HepG2 (cell line): Measurements from ENCODE around the gene DGAT2. TPM values are rescaled to one million over a fixed set of nuclear protein-coding genes. Genes with fewer than 3 reads are reported as not detected.

Source experiments
- ESRRA ChIP-seq: sonication (generic); formaldehyde crosslinking; IDR thresholded peaks from 2 replicates; pipeline ENCODE4 v1.5.1; 2020; ENCODE audit warnings: mild to moderate bottlenecking, low read depth, missing genetic modification reagents
- FOXP1 ChIP-seq, 2 experiments: fragments of 450-650 bp in 1 of 2; IDR thresholded peaks; 2 replicates each; pipeline ENCODE4 v1.6.1; 2017 to 2018; ENCODE audit warnings: antibody characterized with exemption in 1 of 2
- GLI4 ChIP-seq: sonication (generic); formaldehyde crosslinking; IDR thresholded peaks from 2 replicates; pipeline ENCODE4 v1.5.1; 2020; ENCODE audit warnings: missing genetic modification reagents, mild to moderate bottlenecking, moderate library complexity, borderline replicate concordance
- HIVEP1 ChIP-seq: sonication (generic); formaldehyde crosslinking; IDR thresholded peaks from 2 replicates; pipeline ENCODE4 v1.4.0; 2020; ENCODE audit warnings: mild to moderate bottlenecking, missing genetic modification reagents
- RARA ChIP-seq: IDR thresholded peaks from 2 replicates; pipeline ENCODE4 v1.6.1; 2016; ENCODE audit warnings: missing genetic modification reagents, missing compliant biosample characterization
- RBFOX2 ChIP-seq: fragments of 200-400 bp; formaldehyde crosslinking; IDR thresholded peaks from 2 replicates; pipeline ENCODE4 v1.6.1; 2017; ENCODE audit warnings: low read depth, mild to moderate bottlenecking, low read length
- RFXAP ChIP-seq: sonication (generic); formaldehyde crosslinking; IDR thresholded peaks from 2 replicates; pipeline ENCODE4 v1.4.0; 2020; ENCODE audit warnings: missing genetic modification reagents, borderline replicate concordance
- RORA ChIP-seq: sonication (generic); formaldehyde crosslinking; IDR thresholded peaks from 2 replicates; pipeline ENCODE4 v1.5.0; 2020; ENCODE audit warnings: mild to moderate bottlenecking, missing genetic modification reagents, moderate library complexity
- SRSF9 ChIP-seq: fragments of 200-400 bp; formaldehyde crosslinking; IDR thresholded peaks from 2 replicates; pipeline ENCODE4 v1.6.1; 2018; ENCODE audit warnings: borderline replicate concordance, mild to moderate bottlenecking, low read depth, low read length; ENCODE audit not compliant: insufficient read depth, poor library complexity, severe bottlenecking
- STAT5B ChIP-seq: sonication (generic); formaldehyde crosslinking; IDR thresholded peaks from 2 replicates; pipeline ENCODE4 v1.4.0; 2020; ENCODE audit warnings: missing genetic modification reagents
- TEAD2 ChIP-seq: sonication (generic); formaldehyde crosslinking; IDR thresholded peaks from 2 replicates; pipeline ENCODE4 v1.9.0; 2021; ENCODE audit warnings: missing genetic modification reagents
- ZBTB7B ChIP-seq: sonication (generic); formaldehyde crosslinking; IDR thresholded peaks from 2 replicates; pipeline ENCODE4 v1.4.0; 2020; ENCODE audit warnings: missing genetic modification reagents
- ZNF101 ChIP-seq: sonication (generic); formaldehyde crosslinking; IDR thresholded peaks from 2 replicates; pipeline ENCODE4 v1.4.0; 2020; ENCODE audit warnings: mild to moderate bottlenecking, low read depth, missing genetic modification reagents, borderline replicate concordance
- ZNF619 ChIP-seq: sonication (generic); formaldehyde crosslinking; IDR thresholded peaks from 2 replicates; pipeline ENCODE4 v1.4.0; 2020; ENCODE audit warnings: mild to moderate bottlenecking, missing genetic modification reagents
- ZZZ3 ChIP-seq: sonication (generic); formaldehyde crosslinking; IDR thresholded peaks from 2 replicates; pipeline ENCODE4 v1.4.0; 2020; ENCODE audit warnings: missing genetic modification reagents, mild to moderate bottlenecking, borderline replicate concordance
- polyA plus RNA-seq, 8 experiments: library from polyadenylated mRNA; depleted of rRNA in 3 of 8; stranded (reverse) in 7 of 8; unstranded in 1 of 8; fragments of >200 nt; fragmentation: Illumina TruSeq in 4 of 8; extraction: Trizol in 4 of 8; gene quantifications; 2 replicates each; pipeline versions ENCODE4 v1.2.1 to v1.2.3, GENCODE V29; 2011 to 2016; ENCODE audit warnings: low read depth in 4 of 8, missing spikeins in 1 of 8, mixed read lengths in 1 of 8; ENCODE audit not compliant: insufficient read depth in 1 of 8
- total RNA-seq, 5 experiments: library from RNA; depleted of rRNA; stranded (reverse); fragments of >200 nt; fragmentation: Illumina TruSeq; extraction: Trizol; gene quantifications; 2 replicates each; pipeline ENCODE4 v1.2.3, GENCODE V29; 2016; ENCODE audit warnings: low read depth in 1 of 5
- TF ChIP-seq, protein P1 (sequence below): sonication (generic); formaldehyde crosslinking; IDR thresholded peaks from 2 replicates; pipeline ENCODE4 v1.4.0; 2020; ENCODE audit warnings: missing genetic modification reagents; ENCODE audit errors: not compliant biosample characterization
- TF ChIP-seq, protein P2 (sequence below), 2 experiments: sonication (generic) in 1 of 2; formaldehyde crosslinking in 1 of 2; IDR thresholded peaks; 2 replicates each; pipeline versions ENCODE4 v1.5.1 to v1.6.1; 2011 to 2020; ENCODE audit warnings: borderline replicate concordance in 1 of 2, low read depth in 1 of 2, low read length in 1 of 2, mild to moderate bottlenecking in 1 of 2, missing genetic modification reagents in 1 of 2, moderate library complexity in 1 of 2
- TF ChIP-seq, protein P3 (sequence below): sonication (generic); formaldehyde crosslinking; IDR thresholded peaks from 2 replicates; pipeline ENCODE4 v1.9.0; 2021; ENCODE audit warnings: missing genetic modification reagents, mild to moderate bottlenecking, borderline replicate concordance
- TF ChIP-seq, protein P4 (sequence below): sonication (generic); formaldehyde crosslinking; IDR thresholded peaks from 2 replicates; pipeline ENCODE4 v1.5.1; 2020; ENCODE audit warnings: mild to moderate bottlenecking, missing genetic modification reagents, borderline replicate concordance
- TF ChIP-seq, protein P5 (sequence below): sonication (generic); formaldehyde crosslinking; IDR thresholded peaks from 2 replicates; pipeline ENCODE4 v1.4.0; 2020; ENCODE audit warnings: missing genetic modification reagents, borderline replicate concordance

The DGAT2 gene
- total and polyA plus RNA-seq, 2 of the 13 experiments (the other 11 are each of a cell fraction or from before 2014, with no cell fraction given), result 39.0 to 65.6 TPM

DNA sequence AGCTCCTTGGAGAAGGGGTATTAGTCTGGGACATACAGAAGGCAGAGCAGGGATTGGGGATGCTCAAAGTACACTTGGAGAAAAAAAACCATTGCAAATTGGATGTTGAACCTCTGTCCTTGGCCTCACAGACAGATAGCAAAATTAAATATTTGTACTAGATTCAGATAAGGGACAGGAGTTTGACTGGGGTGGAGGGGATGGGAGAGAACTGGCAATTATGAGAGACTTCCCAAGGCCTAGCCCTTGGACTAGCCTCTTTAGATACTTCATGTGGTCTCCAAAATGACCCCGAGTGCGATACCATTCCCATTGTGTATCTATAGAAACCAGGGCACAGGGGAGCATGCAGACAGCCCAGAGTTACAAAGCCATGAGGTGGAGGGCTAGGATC, 15.5 kb downstream of the DGAT2 start (continued):
- TF ChIP-seq, protein P1, sequence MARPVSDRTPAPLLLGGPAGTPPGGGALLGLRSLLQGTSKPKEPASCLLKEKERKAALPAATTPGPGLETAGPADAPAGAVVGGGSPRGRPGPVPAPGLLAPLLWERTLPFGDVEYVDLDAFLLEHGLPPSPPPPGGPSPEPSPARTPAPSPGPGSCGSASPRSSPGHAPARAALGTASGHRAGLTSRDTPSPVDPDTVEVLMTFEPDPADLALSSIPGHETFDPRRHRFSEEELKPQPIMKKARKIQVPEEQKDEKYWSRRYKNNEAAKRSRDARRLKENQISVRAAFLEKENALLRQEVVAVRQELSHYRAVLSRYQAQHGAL (CRISPR knock-in tag), result no peak
- no peak for TF ChIP-seq GLI4 (CRISPR knock-in tag)
- TF ChIP-seq ZNF101 (CRISPR knock-in tag), result no peak
- TF ChIP-seq HIVEP1, result no peak
- no peak for TF ChIP-seq TEAD2 (CRISPR knock-in tag)
- TF ChIP-seq, protein P2, sequence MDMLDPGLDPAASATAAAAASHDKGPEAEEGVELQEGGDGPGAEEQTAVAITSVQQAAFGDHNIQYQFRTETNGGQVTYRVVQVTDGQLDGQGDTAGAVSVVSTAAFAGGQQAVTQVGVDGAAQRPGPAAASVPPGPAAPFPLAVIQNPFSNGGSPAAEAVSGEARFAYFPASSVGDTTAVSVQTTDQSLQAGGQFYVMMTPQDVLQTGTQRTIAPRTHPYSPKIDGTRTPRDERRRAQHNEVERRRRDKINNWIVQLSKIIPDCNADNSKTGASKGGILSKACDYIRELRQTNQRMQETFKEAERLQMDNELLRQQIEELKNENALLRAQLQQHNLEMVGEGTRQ (IDR thresholded peaks at IDR 0.05; ENCODE audit: low read depth, low read length), result no peak
- TF ChIP-seq, protein P2 (CRISPR knock-in tag; IDR thresholded peaks at IDR 0.05; ENCODE audit: borderline replicate concordance), result no peak
- no peak for TF ChIP-seq RBFOX2
- peak; percentile 58 for TF ChIP-seq ESRRA (CRISPR knock-in tag)
- TF ChIP-seq RFXAP (CRISPR knock-in tag), result no peak
- TF ChIP-seq, protein P3, sequence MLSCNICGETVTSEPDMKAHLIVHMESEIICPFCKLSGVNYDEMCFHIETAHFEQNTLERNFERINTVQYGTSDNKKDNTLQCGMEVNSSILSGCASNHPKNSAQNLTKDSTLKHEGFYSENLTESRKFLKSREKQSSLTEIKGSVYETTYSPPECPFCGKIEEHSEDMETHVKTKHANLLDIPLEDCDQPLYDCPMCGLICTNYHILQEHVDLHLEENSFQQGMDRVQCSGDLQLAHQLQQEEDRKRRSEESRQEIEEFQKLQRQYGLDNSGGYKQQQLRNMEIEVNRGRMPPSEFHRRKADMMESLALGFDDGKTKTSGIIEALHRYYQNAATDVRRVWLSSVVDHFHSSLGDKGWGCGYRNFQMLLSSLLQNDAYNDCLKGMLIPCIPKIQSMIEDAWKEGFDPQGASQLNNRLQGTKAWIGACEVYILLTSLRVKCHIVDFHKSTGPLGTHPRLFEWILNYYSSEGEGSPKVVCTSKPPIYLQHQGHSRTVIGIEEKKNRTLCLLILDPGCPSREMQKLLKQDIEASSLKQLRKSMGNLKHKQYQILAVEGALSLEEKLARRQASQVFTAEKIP, result no peak
- TF ChIP-seq RORA, result no peak
- TF ChIP-seq FOXP1 (IDR thresholded peaks at IDR 0.05), result no peak
- TF ChIP-seq FOXP1 (CRISPR knock-in tag; IDR thresholded peaks at IDR 0.05), result peak; percentile 48; the same call in 1 of the 2 replicates
- TF ChIP-seq ZBTB7B (CRISPR knock-in tag), result peak; percentile 75; the same call in 1 of the 2 replicates
- TF ChIP-seq, protein P4, sequence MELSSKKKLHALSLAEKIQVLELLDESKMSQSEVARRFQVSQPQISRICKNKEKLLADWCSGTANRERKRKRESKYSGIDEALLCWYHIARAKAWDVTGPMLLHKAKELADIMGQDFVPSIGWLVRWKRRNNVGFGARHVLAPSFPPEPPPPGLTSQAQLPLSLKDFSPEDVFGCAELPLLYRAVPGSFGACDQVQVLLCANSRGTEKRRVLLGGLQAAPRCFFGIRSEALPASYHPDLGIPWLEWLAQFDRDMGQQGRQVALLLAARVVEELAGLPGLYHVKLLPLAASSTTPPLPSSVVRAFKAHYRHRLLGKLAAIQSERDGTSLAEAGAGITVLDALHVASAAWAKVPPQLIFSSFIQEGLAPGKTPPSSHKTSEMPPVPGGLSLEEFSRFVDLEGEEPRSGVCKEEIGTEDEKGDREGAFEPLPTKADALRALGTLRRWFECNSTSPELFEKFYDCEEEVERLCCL, result no peak
- TF ChIP-seq SRSF9, result no peak
- TF ChIP-seq, protein P5, sequence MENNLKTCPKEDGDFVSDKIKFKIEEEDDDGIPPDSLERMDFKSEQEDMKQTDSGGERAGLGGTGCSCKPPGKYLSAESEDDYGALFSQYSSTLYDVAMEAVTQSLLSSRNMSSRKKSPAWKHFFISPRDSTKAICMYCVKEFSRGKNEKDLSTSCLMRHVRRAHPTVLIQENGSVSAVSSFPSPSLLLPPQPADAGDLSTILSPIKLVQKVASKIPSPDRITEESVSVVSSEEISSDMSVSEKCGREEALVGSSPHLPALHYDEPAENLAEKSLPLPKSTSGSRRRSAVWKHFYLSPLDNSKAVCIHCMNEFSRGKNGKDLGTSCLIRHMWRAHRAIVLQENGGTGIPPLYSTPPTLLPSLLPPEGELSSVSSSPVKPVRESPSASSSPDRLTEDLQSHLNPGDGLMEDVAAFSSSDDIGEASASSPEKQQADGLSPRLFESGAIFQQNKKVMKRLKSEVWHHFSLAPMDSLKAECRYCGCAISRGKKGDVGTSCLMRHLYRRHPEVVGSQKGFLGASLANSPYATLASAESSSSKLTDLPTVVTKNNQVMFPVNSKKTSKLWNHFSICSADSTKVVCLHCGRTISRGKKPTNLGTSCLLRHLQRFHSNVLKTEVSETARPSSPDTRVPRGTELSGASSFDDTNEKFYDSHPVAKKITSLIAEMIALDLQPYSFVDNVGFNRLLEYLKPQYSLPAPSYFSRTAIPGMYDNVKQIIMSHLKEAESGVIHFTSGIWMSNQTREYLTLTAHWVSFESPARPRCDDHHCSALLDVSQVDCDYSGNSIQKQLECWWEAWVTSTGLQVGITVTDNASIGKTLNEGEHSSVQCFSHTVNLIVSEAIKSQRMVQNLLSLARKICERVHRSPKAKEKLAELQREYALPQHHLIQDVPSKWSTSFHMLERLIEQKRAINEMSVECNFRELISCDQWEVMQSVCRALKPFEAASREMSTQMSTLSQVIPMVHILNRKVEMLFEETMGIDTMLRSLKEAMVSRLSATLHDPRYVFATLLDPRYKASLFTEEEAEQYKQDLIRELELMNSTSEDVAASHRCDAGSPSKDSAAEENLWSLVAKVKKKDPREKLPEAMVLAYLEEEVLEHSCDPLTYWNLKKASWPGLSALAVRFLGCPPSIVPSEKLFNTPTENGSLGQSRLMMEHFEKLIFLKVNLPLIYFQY (CRISPR knock-in tag), result no peak
- TF ChIP-seq ZNF619, result no peak
- peak; percentile 87 for TF ChIP-seq RARA (CRISPR knock-in tag)
- no peak for TF ChIP-seq ZZZ3 (CRISPR knock-in tag)
- TF ChIP-seq STAT5B (CRISPR knock-in tag), result no peak
